HPDE6-E6E7 (cell line): ENCODE measurements around the gene RAF1.
"Not testable (repeated sequence)": the region's sequence is repeated elsewhere in the genome, so short reads cannot be mapped to it uniquely, and the experiment has no call there.

Experiments used
- DNase-seq: peaks from one replicate; pipeline ENCODE4 v3.0.0; 2011; ENCODE audit warnings: missing footprints; ENCODE audit errors: extremely low spot score

The RAF1 gene

GRCh38 chr3:12663936-12664908 lies at the start of gene RAF1:
Gene RAF1, minus strand, starts transcription at chr3:12664117. Its CDS starts 45,396 bp downstream, at chr3:12618721.
- peak; percentile 64 for DNase-seq

GRCh38 chr3:12710062-12710461 lies 46.1 kb upstream of the RAF1 start:
- no peak for DNase-seq

GRCh38 chr3:12709334-12709733 lies 45.4 kb upstream of the RAF1 start:
- no peak for DNase-seq

- no peak for DNase-seq
Measured at GRCh38 chr3:12708584-12709192, 44.8 kb upstream of the RAF1 start.

- DNase-seq, result no peak
Measured at GRCh38 chr3:12707449-12707848, 43.5 kb upstream of the RAF1 start.

GRCh38 chr3:12706504-12707253 lies 42.8 kb upstream of the RAF1 start:
- peak; percentile 21 for DNase-seq

- no peak for DNase-seq
Measured at GRCh38 chr3:12705981-12706380, 42.1 kb upstream of the RAF1 start.

- DNase-seq, result no peak
Measured at GRCh38 chr3:12705374-12705926, 41.5 kb upstream of the RAF1 start.

- no peak for DNase-seq
Measured at GRCh38 chr3:12702501-12702900, 38.6 kb upstream of the RAF1 start.

GRCh38 chr3:12701601-12702000 lies 37.7 kb upstream of the RAF1 start:
- not testable (repeated sequence) for DNase-seq

GRCh38 chr3:12700800-12701199 lies 36.9 kb upstream of the RAF1 start:
- no peak for DNase-seq

- DNase-seq, result no peak
Measured at GRCh38 chr3:12695916-12696315, 32.0 kb upstream of the RAF1 start.

- no peak for DNase-seq
Measured at GRCh38 chr3:12695112-12695511, 31.2 kb upstream of the RAF1 start.

GRCh38 chr3:12692444-12692843 lies 28.5 kb upstream of the RAF1 start:
- no peak for DNase-seq

GRCh38 chr3:12689997-12690711 lies 26.2 kb upstream of the RAF1 start:
- DNase-seq, result no peak

- no peak for DNase-seq
Measured at GRCh38 chr3:12687948-12688347, 24.0 kb upstream of the RAF1 start.

GRCh38 chr3:12686096-12686495 lies 22.2 kb upstream of the RAF1 start:
- DNase-seq, result no peak

- no peak for DNase-seq
Measured at GRCh38 chr3:12681943-12682390, 18.1 kb upstream of the RAF1 start.

- no peak for DNase-seq
Measured at GRCh38 chr3:12681089-12681942, 17.4 kb upstream of the RAF1 start.

GRCh38 chr3:12679468-12679867 lies 15.6 kb upstream of the RAF1 start:
- peak; percentile 40 for DNase-seq
